Caco-2 (cell line): Measurements from ENCODE around the gene TM4SF18. TPM values are rescaled to one million over a fixed set of nuclear protein-coding genes. Genes with fewer than 3 reads are reported as not detected.

Experiments used
- BruUV-seq: library from RNA; stranded (reverse); fragments of 400-500 nt; replicated peaks from 2 replicates; lab custom pipeline; 2021; lab: Mats Ljungman, UMichigan
- CTCF ChIA-PET: fragments of 300-600 bp; sonication (Branson Sonifier 250); formaldehyde crosslinking; loops from one replicate; lab custom pipeline; 2022; ENCODE audit warnings: antibody characterized with exemption; lab: Charles Lee
- POLR2A ChIA-PET: fragments of 300-600 bp; sonication (Branson Sonifier 250); formaldehyde crosslinking; loops from one replicate; lab custom pipeline; 2022; ENCODE audit warnings: antibody characterized with exemption; lab: Charles Lee
- DNase-seq, 2 experiments: peaks; one replicate each; pipeline versions ENCODE4 v3.0.0 to v3.0.0-alpha.2; 2020 to 2022
- H3K27me3 ChIP-seq: replicated peaks from 2 replicates; pipeline ENCODE4 v1.6.0; 2011; ENCODE audit warnings: low read length; ENCODE audit not compliant: control insufficient read depth, insufficient read depth
- H3K36me3 ChIP-seq: 2 replicates; pipeline ENCODE4 v1.5.1; 2011; ENCODE audit warnings: low read length; ENCODE audit not compliant: control insufficient read depth, insufficient read depth
- H3K4me1 ChIP-seq: fragments of 250-450 bp; sonication (Bioruptor Pico); 2 replicates; pipeline ENCODE4 v1.5.1; 2020; ENCODE audit warnings: mild to moderate bottlenecking
- H3K4me3 ChIP-seq: 2 replicates; pipeline ENCODE4 v1.5.1; 2011; ENCODE audit warnings: low read depth, mild to moderate bottlenecking, control low read depth, low read length
- H3K9me3 ChIP-seq: fragments of 250-450 bp; sonication (Bioruptor Pico); 2 replicates; pipeline ENCODE4 v1.5.1; 2020; ENCODE audit warnings: mild to moderate bottlenecking, moderate library complexity
- H3K27ac Mint-ChIP-seq: one replicate; pipeline ENCODE4 v1.8.0; 2022; ENCODE audit warnings: mixed read lengths; ENCODE audit not compliant: unreplicated experiment
- H3K27me3 Mint-ChIP-seq: one replicate; pipeline ENCODE4 v1.8.0; 2022; ENCODE audit warnings: mixed read lengths; ENCODE audit not compliant: insufficient read depth, unreplicated experiment
- H3K36me3 Mint-ChIP-seq: one replicate; pipeline ENCODE4 v1.8.0; 2022; ENCODE audit warnings: mild to moderate bottlenecking, mixed read lengths; ENCODE audit not compliant: insufficient read depth, unreplicated experiment
- H3K4me1 Mint-ChIP-seq: one replicate; pipeline ENCODE4 v1.8.0; 2022; ENCODE audit warnings: low read depth, mixed read lengths; ENCODE audit not compliant: unreplicated experiment
- H3K4me3 Mint-ChIP-seq: one replicate; pipeline ENCODE4 v1.8.0; 2022; ENCODE audit warnings: mild to moderate bottlenecking, moderate library complexity, mixed read lengths; ENCODE audit not compliant: unreplicated experiment
- H3K9me3 Mint-ChIP-seq: one replicate; pipeline ENCODE4 v1.8.0; 2022; ENCODE audit warnings: mixed read lengths; ENCODE audit not compliant: unreplicated experiment
- intact Hi-C: fragments of 100-400 bp; cut with micrococcal nuclease; formaldehyde crosslinking; loops from one replicate; pipeline ENCODE4 v1.10.0; 2022; ENCODE audit not compliant: unreplicated experiment
- total RNA-seq: library from RNA; stranded (reverse); gene quantifications from 2 replicates; pipeline ENCODE4 v1.2.3, GENCODE V29; 2022
- TF ChIP-seq, protein P1 (sequence below), 2 experiments: fragments of 200-600 bp in 1 of 2; IDR thresholded peaks; 1 replicate in 1 of 2; 2 replicates in 1 of 2; pipeline versions ENCODE4 v1.5.1 to v1.8.0; 2011 to 2022; ENCODE audit warnings: antibody characterized with exemption in 1 of 2, control low read depth in 1 of 2, inconsistent platforms in 1 of 2, low read depth in 1 of 2, low read length in 1 of 2, mild to moderate bottlenecking in 1 of 2, moderate library complexity in 1 of 2; ENCODE audit not compliant: insufficient read depth in 1 of 2, severe bottlenecking in 1 of 2, unreplicated experiment in 1 of 2

The TM4SF18 gene
- total RNA-seq, 1 experiment from 2014 or later: not detected

DNA sequence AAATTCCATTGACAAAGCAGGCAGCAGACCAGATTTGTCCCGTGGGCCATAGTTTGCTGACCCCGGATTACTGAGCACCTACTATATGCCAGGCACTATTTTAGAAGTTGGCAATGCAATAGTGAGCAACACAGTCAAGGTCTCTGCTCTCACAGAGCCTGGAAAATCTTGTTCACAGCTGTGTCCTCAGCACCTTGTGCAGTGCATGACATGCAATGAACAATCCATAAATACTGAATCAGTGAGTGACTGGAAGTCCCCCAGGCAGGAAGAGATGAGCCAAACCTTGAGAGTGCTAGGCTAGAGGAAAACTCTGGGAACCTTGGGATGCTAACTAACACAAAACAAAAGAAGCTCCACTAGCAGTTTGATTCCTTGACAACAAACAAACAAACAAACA is 29.6 kb upstream of the TM4SF18 start:
- no peaks in the 10 kb centered on the region for H3K9me3 Mint-ChIP-seq
- H3K4me1 Mint-ChIP-seq: peaks cover 12% of the 10 kb centered on the region
- intact Hi-C loops: no loop called here
- Histone ChIP-seq H3K9me3 (no peaks in the 10 kb centered on the region), H3K27me3 (no peaks in the 10 kb centered on the region), H3K36me3 (no peaks in the 10 kb centered on the region), H3K4me1 (peaks cover 17% of the 10 kb centered on the region), H3K4me3 (no peak overlapping the region)
- CTCF ChIA-PET: no interaction called here
- H3K27me3 Mint-ChIP-seq: no peaks in the 10 kb centered on the region
- peaks cover 9% of the 10 kb centered on the region for H3K36me3 Mint-ChIP-seq
- no TSS peak for BruUV-seq
- no peak overlapping the region for H3K27ac Mint-ChIP-seq
- TF ChIP-seq, protein P1, sequence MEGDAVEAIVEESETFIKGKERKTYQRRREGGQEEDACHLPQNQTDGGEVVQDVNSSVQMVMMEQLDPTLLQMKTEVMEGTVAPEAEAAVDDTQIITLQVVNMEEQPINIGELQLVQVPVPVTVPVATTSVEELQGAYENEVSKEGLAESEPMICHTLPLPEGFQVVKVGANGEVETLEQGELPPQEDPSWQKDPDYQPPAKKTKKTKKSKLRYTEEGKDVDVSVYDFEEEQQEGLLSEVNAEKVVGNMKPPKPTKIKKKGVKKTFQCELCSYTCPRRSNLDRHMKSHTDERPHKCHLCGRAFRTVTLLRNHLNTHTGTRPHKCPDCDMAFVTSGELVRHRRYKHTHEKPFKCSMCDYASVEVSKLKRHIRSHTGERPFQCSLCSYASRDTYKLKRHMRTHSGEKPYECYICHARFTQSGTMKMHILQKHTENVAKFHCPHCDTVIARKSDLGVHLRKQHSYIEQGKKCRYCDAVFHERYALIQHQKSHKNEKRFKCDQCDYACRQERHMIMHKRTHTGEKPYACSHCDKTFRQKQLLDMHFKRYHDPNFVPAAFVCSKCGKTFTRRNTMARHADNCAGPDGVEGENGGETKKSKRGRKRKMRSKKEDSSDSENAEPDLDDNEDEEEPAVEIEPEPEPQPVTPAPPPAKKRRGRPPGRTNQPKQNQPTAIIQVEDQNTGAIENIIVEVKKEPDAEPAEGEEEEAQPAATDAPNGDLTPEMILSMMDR (IDR thresholded peaks at IDR 0.05; ENCODE audit: insufficient read depth in 1 of 2, low read depth in 1 of 2, low read length in 1 of 2, severe bottlenecking in 1 of 2, unreplicated experiment in 1 of 2): no peak
- DNase-seq: no peak
- POLR2A ChIA-PET: no interaction called here
- H3K4me3 Mint-ChIP-seq: no peak overlapping the region

DNA sequence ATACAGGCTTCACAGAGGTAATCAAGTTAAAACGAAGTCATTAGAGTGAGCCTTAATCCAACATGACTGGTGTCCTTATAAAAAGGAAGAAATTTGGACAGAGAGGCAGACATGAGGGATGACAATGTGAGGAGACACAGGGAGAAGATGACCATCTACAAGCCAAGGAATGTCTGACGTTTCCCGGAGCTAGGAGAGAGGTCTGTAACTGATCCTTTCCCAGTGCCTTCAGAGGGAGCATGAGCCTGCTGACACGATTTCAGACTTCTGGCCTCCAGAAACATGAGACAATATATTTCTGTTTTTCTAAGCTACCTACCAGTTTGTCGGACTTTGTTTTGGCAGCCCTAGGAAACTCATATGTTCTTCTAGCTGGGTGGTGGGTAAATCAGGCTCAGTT is 28.9 kb upstream of the TM4SF18 start:
- no peak overlapping the region for H3K4me3 Mint-ChIP-seq

GRCh38 chr3:149356630-149357029 is 23.2 kb upstream of the TM4SF18 start:
- no TSS peak for BruUV-seq
- ChIA-PET CTCF (interaction anchor here (1.0 to 1.5 kb wide), 3 partner anchors 13 to 133 kb away, joined by 3 to 4 read pairs (median 3); no protein-coding TSS in a partner anchor), POLR2A (no interaction called here)
- H3K9me3 ChIP-seq: no peaks in the 10 kb centered on the region
- H3K27me3 ChIP-seq: no peaks in the 10 kb centered on the region
- Mint-ChIP-seq H3K36me3 (no peaks in the 10 kb centered on the region), H3K4me3 (peak overlapping the region; percentile 14), H3K27me3 (no peaks in the 10 kb centered on the region), H3K4me1 (peaks cover 29% of the 10 kb centered on the region), H3K9me3 (no peaks in the 10 kb centered on the region), H3K27ac (peak overlapping the region; percentile 13)
- no peak overlapping the region for H3K4me3 ChIP-seq
- peaks cover 22% of the 10 kb centered on the region for H3K4me1 ChIP-seq
- DNase-seq: no peak
- TF ChIP-seq, protein P1 (IDR thresholded peaks at IDR 0.05; ENCODE audit: insufficient read depth in 1 of 2, low read depth in 1 of 2, low read length in 1 of 2, severe bottlenecking in 1 of 2, unreplicated experiment in 1 of 2): no peak
- intact Hi-C loops: no loop called here
- no peaks in the 10 kb centered on the region for H3K36me3 ChIP-seq

More for the DNA sequence above, 28.9 kb upstream of the TM4SF18 start:
- intact Hi-C loops: no loop called here
- H3K27me3 ChIP-seq: no peaks in the 10 kb centered on the region
- Mint-ChIP-seq H3K4me1 (peaks cover 14% of the 10 kb centered on the region), H3K9me3 (no peaks in the 10 kb centered on the region), H3K36me3 (peaks cover 7% of the 10 kb centered on the region), H3K27me3 (no peaks in the 10 kb centered on the region), H3K27ac (no peak overlapping the region)
- no peak for DNase-seq
- no peaks in the 10 kb centered on the region for H3K9me3 ChIP-seq
- CTCF ChIA-PET: no interaction called here
- no peak overlapping the region for H3K4me3 ChIP-seq
- peaks cover 13% of the 10 kb centered on the region for H3K4me1 ChIP-seq
- no peaks in the 10 kb centered on the region for H3K36me3 ChIP-seq
- BruUV-seq: no TSS peak
- TF ChIP-seq, protein P1 (IDR thresholded peaks at IDR 0.05; ENCODE audit: insufficient read depth in 1 of 2, low read depth in 1 of 2, low read length in 1 of 2, severe bottlenecking in 1 of 2, unreplicated experiment in 1 of 2): no peak
- POLR2A ChIA-PET: no interaction called here
